ENCODE measurements around the gene CYP46A1. TPM values are rescaled to one million over a fixed set of nuclear protein-coding genes. Genes with fewer than 3 reads are reported as not detected.

CYP46A1 gene
- total and polyA plus RNA-seq, 12 donors = 0.67 to 5.9 (median 2.1) TPM

DNA sequence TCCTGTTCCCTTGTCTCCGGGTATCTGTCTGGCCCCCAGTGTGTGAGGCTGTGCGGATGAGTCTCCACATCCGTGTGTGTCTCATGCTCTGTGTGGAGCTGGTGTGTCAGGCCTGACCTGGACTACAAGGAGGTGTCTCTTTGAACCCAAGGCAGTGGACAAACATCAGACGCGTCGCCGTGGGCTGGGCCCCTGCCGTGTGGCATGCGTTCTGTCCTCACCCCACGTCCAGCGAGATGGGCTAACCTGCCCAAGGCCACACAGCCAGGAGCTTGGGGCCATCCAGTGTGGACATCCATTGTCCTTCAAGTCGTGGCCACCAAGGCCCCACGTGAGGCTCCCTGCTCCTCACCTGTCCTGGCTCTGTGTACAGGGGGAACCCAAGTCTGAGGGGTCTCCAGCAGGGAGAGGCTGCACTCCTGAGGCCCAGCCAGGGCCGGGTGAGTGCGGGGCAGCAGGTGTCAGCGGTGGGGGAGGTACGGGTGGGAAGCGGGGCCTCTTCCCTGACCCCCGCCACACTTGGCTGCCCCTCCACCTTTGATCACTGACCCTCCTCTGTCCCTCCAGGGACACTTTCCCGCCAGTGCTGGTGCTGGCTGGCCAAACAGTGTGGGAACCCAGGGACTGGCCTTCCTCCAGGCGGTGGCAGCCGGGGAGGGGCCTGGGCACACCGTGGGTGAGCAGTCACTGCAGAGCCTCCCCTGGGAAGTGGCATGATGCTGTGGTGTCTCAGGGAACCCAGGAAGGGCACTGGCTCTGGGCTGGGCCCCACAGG is 48.5 kb downstream of the CYP46A1 start:
- peaks cover 28 to 36% of the 10 kb centered on the region in 2 donors for H3K4me1 ChIP-seq (replicated peaks in 1 of 2)
- 47 to 84% (median 61%) methylated on average over 14 to 23 of the region's 23 CpGs for WGBS, 4 donors
- H3K36me3 ChIP-seq (replicated peaks in 1 of 2) = no peaks in the 10 kb centered on the region
- H3K9me3 ChIP-seq (replicated peaks in 1 of 3) = no peaks in the 10 kb centered on the region
- intact Hi-C loops (cut with DNase I) = loop anchor here (5.0 kb wide), 1 partner anchor 60 kb away; the partner anchor contains the start of gene EML1 (in 2 of the 2)
- no peak overlapping the region for H3K4me3 ChIP-seq
- DNase-seq = peak; percentile 24 to 47 (median 30)
- peaks cover under 1% of the 10 kb centered on the region for H3K27me3 ChIP-seq
- peak overlapping the region in 3 of 5 donors; percentile 41 to 72 (median 54) for H3K27ac ChIP-seq
- TF ChIP-seq, protein P1, sequence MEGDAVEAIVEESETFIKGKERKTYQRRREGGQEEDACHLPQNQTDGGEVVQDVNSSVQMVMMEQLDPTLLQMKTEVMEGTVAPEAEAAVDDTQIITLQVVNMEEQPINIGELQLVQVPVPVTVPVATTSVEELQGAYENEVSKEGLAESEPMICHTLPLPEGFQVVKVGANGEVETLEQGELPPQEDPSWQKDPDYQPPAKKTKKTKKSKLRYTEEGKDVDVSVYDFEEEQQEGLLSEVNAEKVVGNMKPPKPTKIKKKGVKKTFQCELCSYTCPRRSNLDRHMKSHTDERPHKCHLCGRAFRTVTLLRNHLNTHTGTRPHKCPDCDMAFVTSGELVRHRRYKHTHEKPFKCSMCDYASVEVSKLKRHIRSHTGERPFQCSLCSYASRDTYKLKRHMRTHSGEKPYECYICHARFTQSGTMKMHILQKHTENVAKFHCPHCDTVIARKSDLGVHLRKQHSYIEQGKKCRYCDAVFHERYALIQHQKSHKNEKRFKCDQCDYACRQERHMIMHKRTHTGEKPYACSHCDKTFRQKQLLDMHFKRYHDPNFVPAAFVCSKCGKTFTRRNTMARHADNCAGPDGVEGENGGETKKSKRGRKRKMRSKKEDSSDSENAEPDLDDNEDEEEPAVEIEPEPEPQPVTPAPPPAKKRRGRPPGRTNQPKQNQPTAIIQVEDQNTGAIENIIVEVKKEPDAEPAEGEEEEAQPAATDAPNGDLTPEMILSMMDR (IDR thresholded peaks at IDR 0.05) = no peak
- TF ChIP-seq POLR2A (IDR thresholded peaks at IDR 0.05) = no peak

DNA sequence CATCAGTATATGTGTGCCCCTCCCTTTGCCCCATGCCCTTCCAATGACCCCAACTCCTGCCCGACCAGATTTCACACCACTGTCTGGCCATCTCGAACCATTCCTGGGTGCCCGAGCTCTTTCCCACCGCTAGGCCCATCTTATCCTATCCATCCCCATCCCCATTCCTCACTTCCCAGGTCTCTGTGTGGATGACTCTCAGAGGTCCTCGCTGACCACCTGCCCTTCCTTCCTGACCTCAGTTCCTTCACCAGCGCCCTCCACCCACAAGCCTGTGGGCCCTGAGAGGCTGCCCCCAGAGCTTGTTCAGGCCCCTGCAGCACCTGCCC is 49.1 kb downstream of the CYP46A1 start:
- H3K27me3 ChIP-seq = no peaks in the 10 kb centered on the region
- H3K4me3 ChIP-seq = no peak overlapping the region
- WGBS, 4 donors = 75 to 89% (median 77%) methylated on average over 6 of the region's 6 CpGs
- H3K27ac ChIP-seq = no peak overlapping the region
- no peaks in the 10 kb centered on the region for H3K36me3 ChIP-seq (replicated peaks in 1 of 2)
- no peak for TF ChIP-seq POLR2A (IDR thresholded peaks at IDR 0.05)
- TF ChIP-seq, protein P1 (IDR thresholded peaks at IDR 0.05) = no peak
- intact Hi-C loops (cut with DNase I) = loop anchor here (5.0 kb wide), 1 partner anchor 59 kb away; the partner anchor contains the start of gene EML1 (in 2 of the 2)
- H3K4me1 ChIP-seq (replicated peaks in 1 of 2) = peaks cover 33 to 38% of the 10 kb centered on the region in 2 donors
- no peaks in the 10 kb centered on the region for H3K9me3 ChIP-seq (replicated peaks in 1 of 3)
- peak in 2 of 7 donors; percentile 12 to 43 for DNase-seq

DNA sequence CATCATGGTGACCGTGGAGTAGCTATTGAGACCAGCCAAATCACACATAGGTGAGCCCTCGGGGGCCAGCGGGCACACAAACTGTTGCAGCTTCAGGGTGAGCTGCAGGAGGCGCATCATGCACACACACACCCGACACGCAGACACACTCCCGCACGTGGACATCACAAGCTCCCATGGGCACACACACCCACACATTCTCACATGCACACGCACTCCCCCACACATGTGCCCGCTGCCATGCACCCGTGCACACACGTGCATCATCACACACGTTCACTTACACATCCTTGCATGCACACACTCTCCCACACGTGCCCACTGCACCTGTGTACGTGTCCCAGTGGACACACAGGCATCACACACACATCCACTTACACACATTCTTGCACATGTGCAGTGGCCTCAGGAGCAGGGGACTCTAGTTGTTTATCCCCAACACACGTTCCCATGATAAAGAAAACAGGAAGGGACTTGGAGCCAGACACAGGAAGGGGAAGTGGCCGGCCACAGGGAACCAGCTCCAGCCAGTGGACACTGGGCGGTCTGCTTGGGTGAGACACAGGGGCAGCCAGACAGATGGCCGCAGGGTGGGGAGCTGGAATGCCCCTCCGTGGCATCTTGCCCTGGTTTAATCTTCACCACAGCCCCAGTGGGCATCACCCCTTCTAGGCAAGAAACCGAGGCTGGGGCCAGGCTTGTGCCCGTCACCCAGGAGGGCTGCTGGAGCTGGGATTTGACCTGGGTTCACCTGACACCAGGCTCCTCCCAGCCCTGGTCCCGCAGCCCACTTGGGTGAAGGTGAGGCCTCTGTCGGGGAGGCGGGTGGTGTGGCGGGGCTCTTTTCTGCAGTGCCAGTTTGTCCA is 49.7 kb downstream of the CYP46A1 start:
- intact Hi-C loops (cut with DNase I) = loop anchor here (5.0 kb wide), 1 partner anchor 59 kb away; the partner anchor contains the start of gene EML1 (in 2 of the 2)
- peaks cover 36 to 42% of the 10 kb centered on the region in 2 donors for H3K4me1 ChIP-seq (replicated peaks in 1 of 2)
- H3K36me3 ChIP-seq (replicated peaks in 1 of 2) = no peaks in the 10 kb centered on the region
- H3K27me3 ChIP-seq = no peaks in the 10 kb centered on the region
- H3K27ac ChIP-seq = peak overlapping the region in 3 of 5 donors; percentile 26 to 77 (median 60)
- no peak overlapping the region for H3K4me3 ChIP-seq
- DNase-seq = peak; percentile 36 to 74 (median 56)
- no peaks in the 10 kb centered on the region for H3K9me3 ChIP-seq (replicated peaks in 1 of 3)
- WGBS, 4 donors = 75 to 80% (median 76%) methylated on average over 17 to 26 of the region's 26 CpGs
- TF ChIP-seq, protein P1 (IDR thresholded peaks at IDR 0.05) = no peak
- peak in 1 of 2 donors; percentile 7 for TF ChIP-seq POLR2A (IDR thresholded peaks at IDR 0.05)
